HG02885 (cell line): ENCODE measurements around the gene ZNF143.
"Not testable (repeated sequence)": the region's sequence is repeated elsewhere in the genome, so short reads cannot be mapped to it uniquely, and the experiment has no call there.

ENCODE experiments used
- ATAC-seq: cut with Tn5 transposase; IDR thresholded peaks from one replicate; pipeline ENCODE4 v1.9.1; 2021; ENCODE audit warnings: mild to moderate bottlenecking; ENCODE audit not compliant: unreplicated experiment, poor library complexity

The ZNF143 gene

DNA sequence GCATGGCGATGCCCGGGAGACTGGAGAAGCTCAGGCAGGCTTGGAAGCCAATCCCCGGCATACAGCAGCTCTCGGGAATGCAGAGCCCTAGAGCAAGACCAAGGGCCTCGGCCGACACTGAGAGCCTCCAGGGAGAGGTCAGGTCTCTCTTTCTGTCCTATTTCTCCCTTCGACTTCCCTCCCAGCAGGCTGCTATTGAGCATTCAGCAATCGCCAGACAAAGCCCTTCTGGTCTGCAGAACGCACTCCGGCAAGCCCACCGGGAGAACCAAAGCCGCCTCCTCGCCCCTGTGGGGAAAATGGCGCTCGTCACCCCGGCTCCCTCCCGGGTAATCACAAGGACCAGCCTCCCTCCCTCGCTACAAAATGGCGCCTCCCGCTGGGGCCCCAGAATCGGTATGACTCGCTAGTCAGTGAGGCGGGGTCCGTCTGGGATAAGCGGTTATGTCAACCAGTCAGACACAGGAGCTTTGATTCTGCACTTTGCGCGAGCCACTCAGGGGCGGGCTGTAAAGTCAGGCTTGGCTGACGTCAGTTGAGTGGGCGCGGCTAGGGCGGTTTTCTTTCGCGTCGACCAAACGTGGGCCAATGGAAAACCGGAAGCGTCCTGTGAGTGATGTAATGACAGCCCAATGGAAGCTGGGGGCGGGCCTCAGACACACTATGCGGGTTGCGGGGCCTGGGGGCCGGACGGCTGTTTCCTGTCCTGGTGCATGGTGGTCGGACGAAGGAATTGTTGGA is at the start of gene ZNF143:
TSS of gene ZNF143 (plus strand) at position 691 of the 741 bp plus-strand sequence. CDS start 10,297 bp downstream, outside the sequence.
- ATAC-seq: peak; percentile 85

GRCh38 chr11:9428706-9429105 is 32.1 kb upstream of the ZNF143 start:
- ATAC-seq: no peak

GRCh38 chr11:9438611-9439010 is 22.2 kb upstream of the ZNF143 start:
- no peak for ATAC-seq

- no peak for ATAC-seq
These were observed 14.6 kb upstream of the ZNF143 start for GRCh38 chr11:9446230-9446629.

DNA sequence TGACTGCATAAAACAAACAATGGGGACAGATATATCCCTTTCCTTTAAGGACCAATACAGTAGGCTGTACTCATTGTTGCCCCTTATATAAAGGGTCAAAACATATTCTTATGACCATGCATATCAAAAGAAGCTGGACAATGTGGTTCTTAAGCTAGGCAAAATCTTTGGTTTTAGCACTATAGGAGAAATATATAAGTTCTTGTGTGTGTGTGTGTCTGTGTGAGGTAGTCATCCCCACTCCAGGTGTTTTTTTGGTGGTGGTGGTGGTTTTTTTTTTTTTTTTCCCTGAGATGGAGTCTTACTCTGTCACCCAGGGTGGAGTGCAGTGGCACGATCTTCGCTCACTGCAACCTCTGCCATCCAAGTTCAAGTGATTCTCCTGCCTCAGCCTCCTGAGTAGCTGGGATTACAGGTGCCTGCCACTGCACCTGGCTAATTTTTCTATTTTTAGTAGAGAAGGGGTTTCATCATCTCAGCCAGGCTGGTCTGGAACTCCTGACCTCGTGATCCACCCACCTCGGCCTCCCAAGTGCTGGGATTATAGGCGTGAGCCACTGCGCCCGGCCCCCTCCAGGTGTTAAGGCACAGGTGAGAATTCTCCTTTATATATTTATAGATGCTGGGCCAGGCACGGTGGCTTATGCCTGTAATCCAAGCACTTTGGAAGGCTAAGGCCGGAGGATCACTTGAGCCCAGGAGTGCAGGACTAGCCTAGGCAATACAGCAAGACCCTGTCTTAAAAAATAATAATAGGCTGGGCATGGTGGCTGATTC is 12.0 kb upstream of the ZNF143 start:
- no peak for ATAC-seq

DNA sequence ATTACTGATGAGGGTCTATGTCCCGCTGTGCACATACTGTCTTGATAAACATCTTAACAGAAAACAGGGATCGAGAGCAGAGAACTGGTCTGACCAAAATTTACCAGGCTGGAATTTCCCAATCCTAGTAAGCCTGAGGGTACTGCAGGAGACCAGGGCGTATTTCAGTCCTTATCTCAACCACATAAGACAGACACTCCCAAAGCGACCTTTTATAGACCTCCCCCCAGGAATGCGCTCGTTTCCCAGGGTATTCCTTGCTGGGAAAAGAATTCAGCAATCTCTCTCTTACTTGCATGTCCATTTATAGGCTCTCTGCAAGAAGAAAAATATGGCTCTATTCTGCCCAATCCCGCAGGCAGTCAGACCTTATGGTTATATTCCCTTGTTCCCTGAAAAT is 8.8 kb upstream of the ZNF143 start:
- ATAC-seq: not testable (repeated sequence)

DNA sequence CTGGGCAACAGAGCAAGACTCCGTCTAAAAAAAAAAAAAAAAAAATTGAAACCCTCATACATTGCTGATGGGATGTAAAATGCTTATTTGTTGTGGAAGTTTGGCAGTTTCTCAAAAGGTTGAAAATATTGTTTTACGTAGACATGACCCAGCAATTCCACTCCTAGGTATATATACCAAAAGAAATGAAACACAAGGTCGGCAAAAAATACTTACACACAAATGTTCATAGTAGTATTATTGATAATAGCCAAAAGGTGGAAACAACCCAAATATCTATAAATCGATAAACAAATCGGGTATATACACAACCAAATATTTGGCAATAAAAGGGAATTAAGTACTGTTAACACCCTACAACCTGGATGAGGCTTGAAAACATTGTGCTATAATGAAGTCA is 5.1 kb upstream of the ZNF143 start:
- no peak for ATAC-seq

GRCh38 chr11:9459667-9460321 is 1.0 kb upstream of the ZNF143 start:
- no peak for ATAC-seq

- ATAC-seq: peak; percentile 43
These were observed 399 bp downstream of the ZNF143 start for GRCh38 chr11:9461063-9461759.

- no peak for ATAC-seq
These were observed 935 bp downstream of the ZNF143 start for GRCh38 chr11:9461760-9462134.

DNA sequence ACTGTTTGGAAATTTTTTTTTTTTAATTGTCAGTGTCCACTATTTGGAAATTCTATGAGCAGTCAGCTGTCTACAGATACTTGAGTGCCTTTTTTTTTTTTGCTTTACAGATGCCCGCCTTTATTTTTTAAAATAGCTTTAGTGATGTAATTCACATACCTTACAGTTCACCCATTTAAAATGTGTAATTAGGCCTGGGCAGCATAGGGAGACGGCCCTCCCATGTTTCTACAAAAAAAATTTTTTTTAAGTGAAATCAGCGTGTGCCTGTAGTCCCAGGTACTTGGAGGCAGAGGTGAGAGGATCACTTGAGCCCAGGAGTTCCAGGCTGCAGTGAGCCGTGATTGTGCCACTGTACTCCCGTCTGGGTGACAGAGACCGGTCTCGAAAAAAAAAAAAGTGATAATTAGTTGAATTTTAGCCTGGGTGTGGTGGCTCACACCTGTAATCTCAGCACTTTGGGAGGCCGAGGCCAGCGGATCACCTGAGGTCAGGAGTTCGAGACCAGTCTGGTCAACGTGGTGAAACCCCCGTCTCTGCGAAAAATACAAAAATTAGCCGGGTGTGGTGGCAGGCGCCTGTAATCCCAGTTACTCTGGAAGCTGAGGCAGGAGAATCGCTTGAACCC is 1.5 kb downstream of the ZNF143 start:
- no peak for ATAC-seq

- no peak for ATAC-seq
These were observed 2.2 kb downstream of the ZNF143 start for GRCh38 chr11:9462806-9463537.

- ATAC-seq: no peak
These were observed 10.0 kb downstream of the ZNF143 start for GRCh38 chr11:9470765-9471164.

DNA sequence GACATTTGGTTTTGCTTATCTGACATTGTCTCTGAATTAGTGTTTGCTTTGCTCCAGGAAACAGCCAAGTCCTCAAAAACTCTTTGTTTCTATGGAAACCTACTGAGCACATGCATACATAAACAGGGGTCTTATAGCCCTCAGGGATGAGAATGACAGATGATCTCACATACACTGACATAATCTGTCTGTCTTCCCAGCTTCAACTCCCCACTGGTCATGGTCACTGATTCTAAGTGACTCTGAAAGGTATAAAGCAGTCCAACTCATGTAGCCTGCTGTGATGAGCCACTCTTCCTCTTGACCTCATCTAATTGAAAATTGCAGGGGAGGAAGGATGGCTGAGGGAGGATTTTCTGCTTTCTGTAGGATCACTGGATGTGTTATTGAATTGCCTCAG is 12.6 kb downstream of the ZNF143 start:
- no peak for ATAC-seq

DNA sequence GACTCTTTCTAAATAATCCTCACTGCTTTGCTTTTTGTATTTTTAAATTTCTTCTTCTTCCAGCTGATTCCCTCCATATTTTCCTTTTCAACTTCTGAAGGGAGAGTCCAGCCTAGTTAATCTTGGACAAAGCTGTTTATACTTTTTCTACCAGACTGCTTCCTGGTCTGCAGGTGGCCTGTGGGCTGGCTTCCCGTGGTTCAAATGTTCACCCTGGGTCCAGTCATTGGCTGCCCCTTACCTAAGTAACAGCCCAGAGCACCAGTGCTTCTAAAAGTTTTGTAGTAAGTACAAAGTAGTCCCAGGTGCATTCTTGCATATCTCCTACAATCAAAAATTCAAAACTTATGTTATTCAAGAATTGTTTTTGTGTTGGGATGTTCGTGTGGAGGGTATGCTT is 19.1 kb downstream of the ZNF143 start:
- ATAC-seq: no peak

DNA sequence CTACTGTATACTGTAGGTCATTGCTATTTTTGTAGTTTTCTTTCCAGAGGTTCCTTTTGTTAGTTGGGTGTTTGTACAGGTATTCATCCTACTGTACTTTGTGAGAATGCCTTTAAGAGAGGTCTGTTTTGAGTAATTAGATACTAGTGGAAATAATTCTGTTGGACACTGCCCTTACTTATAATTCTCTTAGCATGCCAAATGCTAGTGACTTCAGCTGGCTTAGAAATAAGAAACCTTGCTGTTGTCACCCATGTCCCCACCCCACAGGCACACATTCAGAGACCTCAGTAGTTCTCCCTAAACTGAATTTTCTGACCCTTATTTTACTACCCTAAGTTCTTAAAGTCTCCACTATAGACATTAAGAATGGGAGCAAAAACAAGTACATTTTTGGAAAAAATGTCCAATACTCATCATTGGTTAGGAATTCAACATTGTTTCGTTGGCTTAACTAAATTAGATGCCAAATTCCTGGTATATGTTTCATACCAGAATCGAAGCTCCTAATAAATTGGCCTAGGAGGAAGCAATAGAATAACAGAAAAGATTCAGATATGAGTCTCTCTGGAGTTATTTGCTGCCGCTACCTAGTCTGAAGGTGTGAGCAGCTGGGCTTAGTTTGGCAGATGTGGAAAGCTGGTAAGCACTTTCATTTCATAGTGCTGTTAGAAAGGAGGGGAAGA is 28.4 kb downstream of the ZNF143 start:
- ATAC-seq: no peak

DNA sequence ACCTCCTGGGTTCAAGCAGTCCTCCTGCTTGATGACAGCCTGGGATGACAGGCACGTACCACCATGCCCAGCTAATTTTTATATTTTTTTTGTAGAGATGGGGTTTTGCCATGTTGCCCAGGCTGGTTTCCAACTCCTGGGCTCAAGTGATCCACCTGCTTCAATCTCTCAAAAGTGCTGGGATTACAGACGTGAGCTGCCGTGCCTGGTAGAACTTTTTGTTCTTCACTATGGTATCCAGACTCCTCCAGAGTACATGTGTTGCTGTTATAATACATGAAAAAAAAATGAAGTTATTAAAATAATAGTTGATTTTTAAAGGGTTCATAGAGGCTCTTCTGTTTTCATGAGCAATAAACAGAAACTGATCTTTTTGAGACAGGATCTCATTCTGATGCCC is 29.6 kb downstream of the ZNF143 start:
- no peak for ATAC-seq

- ATAC-seq: no peak
These were observed 32.7 kb downstream of the ZNF143 start for GRCh38 chr11:9493492-9493891.

GRCh38 chr11:9494316-9494715 is 33.5 kb downstream of the ZNF143 start:
- ATAC-seq: no peak
